GM04504 (cell line): ENCODE results near the gene CLTCL1.

Source experiments
- DNase-seq: peaks from one replicate; pipeline ENCODE4 v3.0.0-alpha.2; 2012; ENCODE audit warnings: low read depth

Gene CLTCL1

DNA sequence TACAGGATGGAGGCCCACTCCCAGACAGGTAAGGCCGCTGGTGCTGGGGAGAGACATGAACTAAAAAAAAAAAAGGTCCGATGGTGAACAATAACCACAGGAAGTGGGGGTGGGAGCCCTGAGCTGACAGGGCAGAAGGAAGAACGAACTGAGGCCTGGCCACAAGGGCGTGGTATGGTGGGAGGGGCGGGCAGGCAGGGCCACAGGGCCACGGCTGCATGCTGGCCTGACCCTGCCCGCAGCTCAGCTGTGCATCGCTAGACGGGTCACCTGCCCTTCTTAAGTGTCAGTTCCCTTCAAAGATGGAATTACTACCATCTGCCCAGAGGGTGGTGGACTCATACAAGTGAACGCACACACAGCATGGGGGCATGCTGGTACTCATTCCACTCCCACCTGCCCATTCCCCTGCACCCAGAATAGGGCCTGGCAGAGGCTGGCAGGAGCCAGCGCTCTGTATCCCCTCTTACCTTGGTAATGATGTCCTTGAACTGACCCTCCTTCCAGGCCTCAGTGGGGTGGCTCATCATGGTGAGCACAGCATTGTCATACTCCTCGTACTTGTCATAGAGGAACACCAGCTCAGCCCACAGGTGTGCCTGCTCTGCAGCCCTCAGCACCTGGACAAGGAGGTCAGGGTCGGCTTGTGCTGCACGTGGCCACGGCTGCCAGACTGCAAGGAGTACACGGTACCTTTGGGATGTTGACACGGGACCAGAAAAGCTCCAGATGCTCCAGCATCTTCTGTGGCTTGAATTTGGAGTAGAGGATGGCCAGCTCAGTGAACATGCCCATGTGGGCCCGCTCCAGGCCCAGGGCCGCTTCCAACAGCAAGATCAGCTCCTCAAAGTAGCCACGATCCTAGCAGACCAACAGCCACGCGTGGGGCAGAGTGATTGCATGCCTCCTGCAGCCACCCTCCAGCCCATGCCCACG is 95.5 kb downstream of the CLTCL1 start:
- DNase-seq, result no peak

DNA sequence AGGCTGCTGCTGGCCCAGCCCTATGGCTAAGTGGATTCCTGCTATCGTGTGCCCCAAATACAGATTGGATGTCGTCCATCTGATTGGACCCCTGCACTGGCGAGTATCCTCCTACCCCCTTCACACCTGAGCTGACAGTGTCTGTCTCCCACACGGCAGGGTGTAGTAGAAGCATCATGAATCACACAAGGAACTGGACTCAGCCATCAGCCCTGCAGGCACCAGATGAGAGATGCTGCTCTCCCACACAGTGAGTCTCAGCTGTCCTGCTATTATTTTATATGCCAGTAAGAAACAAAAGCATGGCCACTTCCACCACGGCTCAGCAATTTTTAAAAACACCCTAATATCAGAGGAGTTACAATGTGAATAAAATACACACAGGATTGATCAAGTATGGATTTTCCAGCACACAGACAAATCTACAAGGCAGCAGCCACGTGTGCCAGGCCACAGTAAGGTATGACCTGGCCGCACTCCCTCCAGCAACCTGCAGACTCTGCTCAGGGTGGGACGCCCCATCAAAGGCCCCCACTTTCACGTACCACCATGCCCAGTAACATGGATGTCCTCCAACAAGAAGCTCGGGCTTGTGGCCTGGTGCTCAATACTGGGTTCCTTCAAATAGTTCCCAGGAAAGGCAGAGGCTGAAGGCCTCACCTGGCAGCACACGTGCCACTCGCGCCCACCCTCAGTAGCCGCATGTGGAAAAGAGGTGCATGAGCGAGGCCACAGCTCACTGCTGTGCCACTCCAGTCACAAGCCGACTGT is 96.6 kb downstream of the CLTCL1 start:
- DNase-seq, result no peak

DNA sequence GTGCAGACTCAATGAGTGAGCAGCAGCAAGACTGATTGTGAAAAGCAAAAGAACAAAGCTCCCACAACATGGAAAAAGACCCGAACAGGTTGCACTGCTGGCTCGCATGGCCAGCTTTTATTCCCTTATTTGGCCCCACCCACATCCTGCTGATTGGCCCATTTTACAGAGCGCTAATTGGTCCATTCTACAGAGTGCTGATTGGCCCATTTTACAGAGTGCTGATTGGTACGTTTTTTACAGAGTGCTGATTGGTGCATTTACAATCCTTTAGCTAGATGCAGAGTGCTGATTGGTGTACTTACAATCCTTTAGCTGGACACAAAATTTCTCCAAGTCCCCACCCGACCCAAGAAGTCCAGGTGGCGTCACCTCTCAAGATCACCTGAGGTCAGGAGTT is 97.6 kb downstream of the CLTCL1 start:
- DNase-seq, result no peak

- no peak for DNase-seq
Observed at GRCh38 chr22:19187716-19188563, 103.6 kb downstream of the CLTCL1 start.

- DNase-seq, result no peak
Observed at GRCh38 chr22:19184276-19184997, 107.1 kb downstream of the CLTCL1 start.

DNA sequence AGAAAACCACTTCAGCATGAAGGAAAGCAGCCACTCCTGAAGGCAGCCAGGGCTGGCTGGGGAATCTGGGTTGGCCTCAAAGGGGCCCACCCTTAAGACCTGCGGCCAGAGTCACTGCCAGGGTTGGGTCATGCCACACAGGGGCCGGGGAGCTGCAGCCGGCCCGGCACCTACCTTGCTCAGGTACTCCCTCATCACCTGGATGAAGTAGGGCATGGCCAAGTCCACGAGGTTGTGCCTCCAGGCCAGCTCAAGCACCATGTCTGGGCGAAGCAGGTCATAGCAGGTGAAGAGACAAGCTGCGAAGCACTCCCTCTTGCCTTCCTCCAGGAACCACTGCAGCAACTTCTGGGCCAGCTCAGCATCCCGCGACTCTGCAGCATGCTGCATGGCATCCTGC is 108.3 kb downstream of the CLTCL1 start:
- DNase-seq, result no peak

DNA sequence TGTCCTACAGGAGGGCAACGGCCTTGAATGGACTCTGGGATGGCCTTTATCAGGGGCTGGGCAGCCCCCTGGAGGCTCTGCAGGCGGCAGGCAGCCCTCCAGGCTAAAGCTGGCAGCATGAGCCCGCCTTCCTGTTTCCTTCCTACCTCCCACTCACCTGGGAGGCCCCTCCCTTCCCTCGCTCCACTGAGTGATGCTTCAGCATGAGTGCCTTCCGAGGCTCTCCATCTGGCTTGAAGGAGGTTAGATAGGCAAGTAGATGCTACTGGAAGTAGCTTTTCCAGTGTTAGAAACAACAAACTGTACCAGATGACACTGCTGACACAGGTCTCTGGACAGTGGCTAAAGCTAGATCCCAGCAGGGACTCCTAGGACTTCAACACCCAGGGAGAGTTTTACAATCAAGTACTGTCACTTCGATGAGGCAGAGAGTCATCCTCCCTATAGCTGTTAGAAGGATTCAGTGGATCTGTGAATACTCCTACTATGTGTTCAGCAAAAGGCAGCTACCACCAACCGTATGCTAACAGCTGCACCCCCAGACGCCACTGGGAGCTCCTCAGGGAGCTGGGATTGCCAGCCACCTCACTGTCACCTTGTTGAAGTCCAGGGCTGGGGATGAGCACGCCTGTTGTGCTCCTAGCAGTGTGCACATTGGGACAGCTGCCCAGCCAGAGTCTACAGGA is 108.9 kb downstream of the CLTCL1 start:
- no peak for DNase-seq

DNA sequence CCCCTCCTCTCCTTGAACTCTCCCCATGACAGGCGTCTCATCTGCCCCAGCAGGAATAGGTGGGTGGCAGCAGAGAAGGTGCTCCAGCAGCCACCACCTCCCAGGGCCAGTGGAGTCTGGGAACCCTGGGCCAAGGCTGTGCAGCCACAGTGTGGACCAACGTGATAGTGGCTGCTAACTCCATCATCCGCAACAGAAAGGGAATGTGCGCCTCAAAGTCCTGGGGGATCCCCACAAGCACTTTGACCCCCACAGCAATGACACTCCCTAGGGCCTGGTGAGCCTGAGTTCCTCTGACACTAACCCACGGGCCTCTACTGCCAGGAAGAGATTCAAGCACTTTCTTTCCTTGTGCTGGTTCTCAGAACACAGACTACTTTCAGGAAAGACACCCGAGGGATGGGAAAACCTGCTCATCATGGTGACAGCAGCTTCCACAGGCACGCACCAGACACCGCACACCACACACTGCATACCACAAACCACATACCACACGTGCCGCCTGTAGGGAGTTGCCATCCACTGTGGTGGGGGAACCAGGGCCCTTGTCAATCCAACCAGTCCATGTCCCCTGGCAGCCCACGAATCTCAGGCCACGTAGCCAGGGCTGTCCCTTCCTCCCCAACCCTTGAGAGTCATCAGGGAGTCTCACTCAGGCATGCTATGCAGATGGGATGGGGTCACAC is 109.6 kb downstream of the CLTCL1 start:
- DNase-seq, result no peak

DNA sequence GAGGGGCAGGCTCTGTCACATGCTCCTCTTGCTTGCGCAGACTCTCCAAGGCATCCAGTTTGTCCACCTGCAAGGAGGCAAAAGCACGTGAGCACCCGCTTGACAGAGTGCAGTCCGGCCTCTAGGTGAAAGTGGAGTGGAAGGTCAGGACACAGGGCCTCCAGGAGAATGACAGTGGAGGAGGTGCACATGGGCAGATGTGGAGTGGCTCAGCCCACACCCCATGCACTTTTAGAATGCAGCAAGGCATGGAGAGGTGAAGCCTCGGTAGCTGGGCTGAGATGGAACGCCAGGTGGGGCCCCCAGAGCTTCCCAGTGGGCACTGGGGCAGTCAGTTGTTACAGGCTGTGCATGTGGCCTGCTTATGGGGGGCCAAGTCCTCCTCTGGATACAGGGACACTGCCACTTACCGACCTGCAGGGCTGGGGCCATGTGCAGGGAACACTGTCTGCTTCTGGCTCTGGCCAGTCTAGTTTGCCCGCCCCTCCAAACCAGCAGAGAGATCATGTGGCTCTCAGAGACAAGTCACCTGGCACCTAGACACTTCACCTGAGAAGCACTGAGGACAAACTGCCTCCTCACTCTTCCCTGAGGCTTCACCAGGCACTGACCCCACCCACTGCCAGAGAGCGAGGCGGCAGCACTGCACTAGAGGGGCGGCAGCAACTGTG is 110.6 kb downstream of the CLTCL1 start:
- DNase-seq, result no peak

DNA sequence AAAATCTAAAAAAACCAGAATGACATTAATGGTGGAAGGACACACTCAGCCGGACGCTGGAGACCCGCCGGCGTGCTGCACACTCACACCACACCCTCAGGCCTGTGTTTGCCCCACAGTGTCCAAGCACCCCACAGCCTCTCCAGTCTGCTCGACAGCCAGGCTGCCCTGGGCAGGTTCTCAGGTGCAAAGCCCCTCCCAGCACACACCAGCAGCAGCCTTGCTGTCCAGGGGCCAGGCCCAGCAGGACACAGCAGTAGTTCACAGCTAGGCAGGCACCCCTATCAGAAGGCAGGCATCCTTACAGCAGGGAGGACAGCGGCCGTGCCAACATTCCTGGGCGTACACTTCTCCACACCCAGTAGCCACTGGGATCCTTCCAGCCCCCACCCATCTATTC is 111.3 kb downstream of the CLTCL1 start:
- no peak for DNase-seq

GRCh38 chr22:19179497-19180048 is 111.9 kb downstream of the CLTCL1 start:
- peak; percentile 58 for DNase-seq

DNA sequence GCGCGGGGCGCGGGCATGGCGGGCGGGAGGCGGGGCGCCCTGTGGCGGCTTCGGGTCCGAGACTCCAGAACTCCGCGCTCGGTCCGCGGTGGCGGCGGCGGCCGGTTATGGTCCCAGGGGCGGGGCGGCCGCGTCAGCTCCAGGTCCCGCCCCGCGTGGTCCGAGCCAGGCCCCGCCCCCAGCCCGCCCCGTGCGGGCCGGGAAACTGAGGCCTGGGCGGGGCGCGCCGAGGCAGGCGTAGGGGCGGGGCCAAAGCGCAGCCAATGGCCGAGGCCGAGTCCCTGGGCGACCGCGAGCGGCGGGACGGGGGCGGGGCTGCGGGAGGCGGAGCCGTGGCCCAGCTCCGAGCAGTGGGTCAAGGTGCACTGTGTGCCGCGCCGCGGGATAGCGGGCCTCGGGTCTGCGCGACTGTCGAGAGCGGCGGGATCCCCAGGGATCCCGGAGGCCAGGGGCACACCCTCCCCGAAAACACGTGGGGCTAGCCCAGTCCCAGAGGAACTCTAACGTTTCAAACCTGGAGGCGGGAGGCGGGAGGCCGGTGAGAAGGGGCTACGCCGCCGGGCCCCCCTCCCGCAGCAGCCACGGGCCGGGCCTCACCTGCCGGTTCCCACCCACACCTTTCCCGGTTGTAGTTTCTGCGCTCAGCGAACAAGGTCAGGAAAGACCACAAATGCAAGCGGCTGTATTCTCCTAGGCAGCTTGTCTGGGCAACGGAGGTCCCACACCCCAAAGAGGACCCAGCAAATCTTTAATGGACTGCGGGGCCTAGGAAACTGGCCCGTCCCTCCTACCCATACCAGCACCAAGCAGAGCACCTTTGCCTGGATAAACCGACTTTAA is 112.6 kb downstream of the CLTCL1 start, which contains the start of gene SLC25A1:
SLC25A1 (minus strand) TSS at position 80 of the 840 bp plus-strand sequence; CDS start at position 17, 63 bp downstream.
- DNase-seq, result peak; percentile 81

- no peak for DNase-seq
Observed at GRCh38 chr22:19178065-19178656, 113.4 kb downstream of the CLTCL1 start.

GRCh38 chr22:19177164-19178064 is 114.1 kb downstream of the CLTCL1 start:
- DNase-seq, result no peak

GRCh38 chr22:19176732-19177131 is 114.8 kb downstream of the CLTCL1 start:
- DNase-seq, result no peak

DNA sequence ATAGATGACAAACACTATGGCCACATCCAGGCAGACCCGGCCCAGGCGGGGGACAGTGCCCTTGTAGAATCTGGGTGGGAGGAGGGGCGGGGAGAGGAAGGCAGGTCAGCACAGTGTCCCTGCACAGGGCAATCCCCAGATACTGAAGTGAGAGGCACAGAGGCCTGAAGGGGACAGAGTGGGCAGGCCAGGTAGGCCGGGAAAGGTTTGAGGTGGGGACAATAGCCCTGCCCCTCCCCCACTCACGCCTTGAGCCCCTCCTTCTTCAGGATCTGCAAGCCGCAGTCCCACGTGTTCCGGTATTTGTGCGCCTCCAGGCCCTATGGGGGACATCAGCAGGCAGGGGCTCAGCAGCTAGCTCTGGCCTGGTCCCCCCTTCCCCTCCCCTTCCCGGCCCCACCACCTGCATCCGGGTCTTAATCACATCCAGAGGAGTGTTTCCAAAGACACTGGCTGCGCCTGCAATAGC is 115.3 kb downstream of the CLTCL1 start:
- DNase-seq, result no peak
